Stimulated activated naive CD8-positive, alpha-beta T cell treated with anti-CD3 and anti-CD28 coated beads, Interleukin-15, amount 100 ng/mL, for 72 hours (primary cell): Measurements from ENCODE around the gene WDFY3.

ENCODE experiments used
- ATAC-seq: fragments of 150-1000 bp; cut with Tn5 transposase; 2 replicates; pipeline ENCODE4 v1.10.0; 2021; ENCODE audit warnings: mild to moderate bottlenecking, moderate library complexity
- DNase-seq, 2 donors: peaks; one replicate each; pipeline ENCODE4 v3.0.0; 2021 to 2022
- H3K27ac Mint-ChIP-seq, 2 donors: one replicate each; pipeline ENCODE4 v1.8.0; 2022; ENCODE audit warnings: mild to moderate bottlenecking in 2 of 2, mixed read lengths in 2 of 2, moderate library complexity in 2 of 2
- H3K27me3 Mint-ChIP-seq: one replicate; pipeline ENCODE4 v1.8.0; 2022; ENCODE audit warnings: mixed read lengths
- H3K4me1 Mint-ChIP-seq: one replicate; pipeline ENCODE4 v1.8.0; 2022; ENCODE audit warnings: mild to moderate bottlenecking, mixed read lengths
- H3K4me3 Mint-ChIP-seq, 2 donors: one replicate each; pipeline ENCODE4 v1.8.0; 2022; ENCODE audit warnings: mild to moderate bottlenecking in 2 of 2, mixed read lengths in 2 of 2, moderate library complexity in 1 of 2
- H3K9me3 Mint-ChIP-seq, 2 donors: one replicate each; pipeline ENCODE4 v1.8.0; 2022; ENCODE audit warnings: mixed read lengths in 2 of 2

The WDFY3 gene

DNA sequence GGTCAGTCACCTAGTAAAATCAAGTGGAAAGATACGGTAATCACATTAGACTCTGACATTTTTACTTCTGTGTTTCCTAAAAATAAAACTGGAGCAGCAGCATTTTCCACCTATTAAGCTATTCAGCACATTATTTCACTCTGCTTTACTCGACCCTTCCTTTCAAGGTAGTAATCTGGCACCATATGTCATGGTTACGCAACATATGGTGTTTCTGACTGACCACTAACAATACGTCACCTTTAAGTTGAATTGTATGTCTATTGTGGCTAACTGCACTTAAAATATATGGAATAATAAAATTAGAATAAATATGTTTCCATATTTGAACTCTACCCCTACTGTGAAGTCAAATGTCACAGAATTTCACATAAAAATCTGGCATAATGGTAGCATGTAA is 214.8 kb downstream of the WDFY3 start:
- Mint-ChIP-seq H3K4me3 (no peak overlapping the region), H3K4me1 (no peaks in the 10 kb centered on the region)
- DNase-seq: no peak

DNA sequence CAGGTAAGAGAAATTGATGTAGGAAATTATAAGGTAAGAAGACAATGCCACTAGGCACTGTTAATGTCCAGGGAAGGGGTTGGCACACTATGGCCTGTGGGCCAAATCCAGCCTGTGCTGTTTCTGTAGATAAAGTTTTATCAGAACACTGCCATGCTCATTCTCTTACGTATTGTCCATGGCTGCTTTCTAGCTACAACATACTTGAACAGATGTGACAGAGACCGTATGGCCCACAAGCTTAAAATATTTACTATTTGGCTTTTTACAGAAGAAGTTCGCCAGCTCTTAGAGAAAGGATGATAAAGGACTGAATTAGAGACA is 215.6 kb downstream of the WDFY3 start:
- no peak for ATAC-seq
- no peaks in the 10 kb centered on the region for H3K27me3 Mint-ChIP-seq
- no peaks in the 10 kb centered on the region for H3K4me1 Mint-ChIP-seq
- no peak overlapping the region for H3K27ac Mint-ChIP-seq
- no peak overlapping the region for H3K4me3 Mint-ChIP-seq
- no peaks in the 10 kb centered on the region for H3K9me3 Mint-ChIP-seq
- DNase-seq: no peak

More for the DNA sequence above, 214.8 kb downstream of the WDFY3 start:
- no peaks in the 10 kb centered on the region for H3K27me3 Mint-ChIP-seq
- H3K9me3 Mint-ChIP-seq: no peaks in the 10 kb centered on the region
- no peak for ATAC-seq
- H3K27ac Mint-ChIP-seq: no peak overlapping the region

DNA sequence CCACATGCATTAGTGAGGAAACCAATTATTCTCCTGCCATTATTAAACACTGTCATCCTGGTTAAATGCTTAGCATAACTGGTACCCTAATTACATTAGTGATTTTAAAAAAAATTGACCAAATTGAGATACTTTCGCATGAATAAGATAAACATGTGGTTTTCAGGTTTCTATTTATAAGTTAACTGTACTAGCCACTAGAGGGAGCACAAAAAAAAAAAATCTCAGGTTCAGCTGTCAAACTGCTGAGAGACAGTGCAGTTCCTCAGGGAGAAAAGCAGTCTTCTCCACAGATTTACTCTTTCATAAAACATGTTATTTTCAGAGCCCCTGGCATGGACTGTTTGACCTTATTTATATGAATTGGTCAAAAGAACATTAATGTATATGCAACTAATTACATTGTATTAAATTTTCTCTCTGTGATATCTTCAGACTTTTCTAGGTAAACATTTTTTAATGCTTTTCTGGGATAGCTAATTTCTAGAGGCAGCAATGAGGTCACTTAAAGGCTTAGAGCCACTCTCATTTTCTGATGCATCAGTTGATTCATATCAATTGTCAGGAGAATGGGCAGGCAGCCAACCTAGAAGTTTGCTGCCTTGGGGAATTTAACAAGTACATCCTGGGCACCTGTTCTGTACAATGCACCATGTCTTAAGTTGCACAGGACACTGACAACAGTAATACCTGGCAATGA is 216.1 kb downstream of the WDFY3 start:
- DNase-seq: no peak
- no peak for ATAC-seq
- no peak overlapping the region for H3K4me3 Mint-ChIP-seq
- no peaks in the 10 kb centered on the region for H3K9me3 Mint-ChIP-seq
- H3K27me3 Mint-ChIP-seq: no peaks in the 10 kb centered on the region
- no peak overlapping the region for H3K27ac Mint-ChIP-seq
- H3K4me1 Mint-ChIP-seq: no peaks in the 10 kb centered on the region

GRCh38 chr4:84740057-84740456 is 226.4 kb downstream of the WDFY3 start:
- Mint-ChIP-seq H3K4me1 (no peaks in the 10 kb centered on the region), H3K9me3 (no peaks in the 10 kb centered on the region), H3K4me3 (no peak overlapping the region), H3K27ac (no peak overlapping the region), H3K27me3 (no peaks in the 10 kb centered on the region)
- ATAC-seq (no peak), DNase-seq (no peak)

- no peaks in the 10 kb centered on the region for H3K9me3 Mint-ChIP-seq
- ATAC-seq: no peak
- no peaks in the 10 kb centered on the region for H3K27me3 Mint-ChIP-seq
- H3K27ac Mint-ChIP-seq: no peak overlapping the region
- H3K4me3 Mint-ChIP-seq: no peak overlapping the region
- no peak for DNase-seq
- H3K4me1 Mint-ChIP-seq: no peaks in the 10 kb centered on the region
Measured at GRCh38 chr4:84738622-84739021, 227.9 kb downstream of the WDFY3 start.

DNA sequence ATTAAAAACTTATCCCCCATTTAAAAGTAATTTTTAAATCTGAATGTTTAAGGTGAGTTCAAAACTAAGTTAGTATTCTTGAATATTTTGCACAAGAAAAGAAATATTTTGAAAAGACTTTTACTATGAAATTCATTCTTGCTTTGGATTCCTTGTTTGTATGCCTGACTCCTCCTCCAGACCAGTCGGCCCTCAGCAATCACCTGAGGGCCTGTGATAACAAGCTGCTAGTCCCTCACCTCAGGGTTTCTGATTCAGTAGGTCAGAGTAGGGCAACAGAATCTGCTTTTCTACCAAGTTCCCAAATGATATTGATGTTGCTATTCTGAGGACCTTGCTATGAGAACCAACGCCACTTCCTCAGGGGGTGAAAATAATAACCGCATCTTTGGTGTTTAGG is 228.8 kb downstream of the WDFY3 start:
- Mint-ChIP-seq H3K27me3 (no peaks in the 10 kb centered on the region), H3K27ac (no peak overlapping the region), H3K4me1 (no peaks in the 10 kb centered on the region), H3K9me3 (no peaks in the 10 kb centered on the region), H3K4me3 (no peak overlapping the region)
- ATAC-seq (no peak), DNase-seq (no peak)

DNA sequence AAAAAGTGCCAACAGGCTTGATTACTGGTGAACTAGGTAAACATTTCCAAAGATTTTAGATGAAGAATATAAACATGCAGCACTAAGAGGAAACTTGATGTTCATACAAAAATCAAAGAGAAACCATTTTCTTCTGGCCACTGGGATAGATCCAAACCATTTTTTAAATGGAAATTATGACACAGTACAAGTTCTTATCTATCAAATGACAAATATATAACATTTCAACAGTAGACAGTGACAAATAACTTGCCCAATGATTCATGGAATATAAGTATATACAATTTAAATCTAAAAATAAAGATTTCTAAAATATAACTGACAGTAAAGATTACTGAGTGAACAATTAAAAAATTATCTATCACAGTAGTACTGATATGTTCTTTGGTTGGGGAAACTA is 232.5 kb downstream of the WDFY3 start:
- no peak for ATAC-seq
- H3K4me3 Mint-ChIP-seq: no peak overlapping the region
- no peaks in the 10 kb centered on the region for H3K9me3 Mint-ChIP-seq
- H3K4me1 Mint-ChIP-seq: no peaks in the 10 kb centered on the region
- no peak for DNase-seq
- no peak overlapping the region for H3K27ac Mint-ChIP-seq
- no peaks in the 10 kb centered on the region for H3K27me3 Mint-ChIP-seq

GRCh38 chr4:84733343-84734033 is 233.0 kb downstream of the WDFY3 start:
- Mint-ChIP-seq H3K4me3 (no peak overlapping the region), H3K4me1 (no peaks in the 10 kb centered on the region), H3K27ac (no peak overlapping the region), H3K9me3 (no peaks in the 10 kb centered on the region), H3K27me3 (no peaks in the 10 kb centered on the region)
- DNase-seq: no peak
- no peak for ATAC-seq

GRCh38 chr4:84730375-84730774 is 236.1 kb downstream of the WDFY3 start:
- Mint-ChIP-seq H3K4me1 (no peaks in the 10 kb centered on the region), H3K27ac (no peak overlapping the region), H3K9me3 (no peaks in the 10 kb centered on the region), H3K4me3 (no peak overlapping the region), H3K27me3 (no peaks in the 10 kb centered on the region)
- ATAC-seq (no peak), DNase-seq (no peak)

GRCh38 chr4:84727491-84727890 is 239.0 kb downstream of the WDFY3 start:
- no peak overlapping the region for H3K27ac Mint-ChIP-seq
- no peaks in the 10 kb centered on the region for H3K27me3 Mint-ChIP-seq
- H3K9me3 Mint-ChIP-seq: no peaks in the 10 kb centered on the region
- H3K4me1 Mint-ChIP-seq: no peaks in the 10 kb centered on the region
- DNase-seq: no peak
- ATAC-seq: no peak
- no peak overlapping the region for H3K4me3 Mint-ChIP-seq

DNA sequence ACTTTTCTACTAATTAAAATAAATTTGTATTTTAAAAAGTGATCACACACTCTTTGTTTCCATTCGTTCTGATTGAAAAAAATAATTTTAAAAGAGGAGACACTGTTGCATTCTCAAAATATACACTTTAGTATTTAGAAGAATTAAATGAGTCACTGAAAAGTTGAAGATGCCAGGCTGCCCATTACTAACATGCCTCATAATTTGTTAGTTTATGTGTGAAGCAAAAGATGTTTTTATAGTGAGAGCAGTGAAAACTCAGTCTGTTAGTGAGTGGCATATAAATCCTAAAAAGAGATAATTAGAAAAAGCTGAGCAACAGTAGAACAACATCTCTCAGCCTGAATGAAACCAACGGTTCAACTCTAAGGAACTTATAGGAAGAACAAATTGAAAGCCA is 240.1 kb downstream of the WDFY3 start:
- ATAC-seq (no peak), DNase-seq (no peak)
- Mint-ChIP-seq H3K27me3 (no peaks in the 10 kb centered on the region), H3K4me3 (no peak overlapping the region), H3K27ac (no peak overlapping the region), H3K4me1 (no peaks in the 10 kb centered on the region), H3K9me3 (no peaks in the 10 kb centered on the region)

GRCh38 chr4:84722720-84723119 is 243.8 kb downstream of the WDFY3 start:
- Mint-ChIP-seq H3K4me3 (no peak overlapping the region), H3K27ac (no peak overlapping the region), H3K9me3 (no peaks in the 10 kb centered on the region), H3K27me3 (no peaks in the 10 kb centered on the region), H3K4me1 (no peaks in the 10 kb centered on the region)
- no peak for DNase-seq
- no peak for ATAC-seq

DNA sequence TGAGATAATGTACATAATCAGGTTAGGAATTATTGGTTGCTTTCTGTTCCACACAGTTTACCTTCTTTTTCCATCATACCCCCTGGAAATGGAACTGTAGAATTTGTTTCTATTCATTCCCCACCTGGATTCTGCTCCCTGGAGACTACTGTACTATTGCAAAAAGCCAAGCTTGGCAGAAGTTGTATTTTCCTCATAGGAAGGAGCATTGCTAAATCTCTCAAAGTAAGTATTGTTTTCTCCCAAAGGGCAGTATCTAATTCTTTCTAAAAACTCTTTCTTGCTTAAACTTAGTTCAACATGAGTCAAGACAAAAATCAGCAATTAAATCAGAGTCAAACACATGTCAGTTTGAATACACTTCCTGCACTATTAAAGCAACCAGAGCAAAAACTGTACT is 247.4 kb downstream of the WDFY3 start:
- Mint-ChIP-seq H3K4me3 (no peak overlapping the region), H3K27ac (no peak overlapping the region), H3K27me3 (no peaks in the 10 kb centered on the region), H3K4me1 (no peaks in the 10 kb centered on the region), H3K9me3 (no peaks in the 10 kb centered on the region)
- DNase-seq: no peak
- ATAC-seq: no peak

GRCh38 chr4:84718699-84719098 is 247.8 kb downstream of the WDFY3 start:
- ATAC-seq (no peak), DNase-seq (no peak)
- H3K27ac Mint-ChIP-seq: no peak overlapping the region
- H3K4me3 Mint-ChIP-seq: no peak overlapping the region
- no peaks in the 10 kb centered on the region for H3K4me1 Mint-ChIP-seq
- no peaks in the 10 kb centered on the region for H3K9me3 Mint-ChIP-seq
- no peaks in the 10 kb centered on the region for H3K27me3 Mint-ChIP-seq

DNA sequence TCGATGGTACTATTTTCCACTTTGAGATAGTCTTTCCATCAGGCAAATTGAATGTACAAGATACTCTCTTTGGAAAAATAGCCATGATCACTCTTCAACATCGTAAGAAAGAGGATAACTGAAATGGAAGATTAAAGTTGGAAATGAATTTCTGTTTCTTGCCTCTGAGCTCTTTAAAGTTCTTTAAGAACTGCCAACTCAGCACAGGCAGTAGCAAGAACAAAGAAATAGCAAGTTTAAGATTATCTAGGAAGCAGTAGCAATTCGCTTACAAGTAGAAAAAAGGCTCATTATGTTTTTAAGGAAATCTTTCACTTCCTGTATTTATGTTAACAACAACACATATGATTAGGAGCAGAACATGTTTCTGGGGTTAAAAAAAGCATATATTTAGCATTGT is 255.9 kb downstream of the WDFY3 start:
- no peak for DNase-seq
- no peaks in the 10 kb centered on the region for H3K9me3 Mint-ChIP-seq
- H3K4me3 Mint-ChIP-seq: no peak overlapping the region
- no peak for ATAC-seq
- H3K27me3 Mint-ChIP-seq: peaks cover 8% of the 10 kb centered on the region
- H3K27ac Mint-ChIP-seq: no peak overlapping the region
- H3K4me1 Mint-ChIP-seq: no peaks in the 10 kb centered on the region

GRCh38 chr4:84708406-84709135 is 257.9 kb downstream of the WDFY3 start:
- Mint-ChIP-seq H3K4me1 (no peaks in the 10 kb centered on the region), H3K27me3 (peaks cover 12% of the 10 kb centered on the region), H3K9me3 (no peaks in the 10 kb centered on the region), H3K4me3 (no peak overlapping the region), H3K27ac (no peak overlapping the region)
- ATAC-seq (no peak), DNase-seq (no peak)
